GM20431 (cell line): ENCODE measurements around the gene LILRA2.
"Not testable (repeated sequence)": the region's sequence is repeated elsewhere in the genome, so short reads cannot be mapped to it uniquely, and the experiment has no call there.

Experiments
- in situ Hi-C: fragments of 300-500 bp; cut with MseI, MboI; formaldehyde crosslinking; loops from one replicate; pipeline ENCODE4 v1.15.0; 2020; ENCODE audit warnings: low sequenced_read_pairs; ENCODE audit not compliant: unreplicated experiment

LILRA2 gene

GRCh38 chr19:54608205-54608604 lies 34.6 kb downstream of the LILRA2 start:
- in situ Hi-C loops = no loop called here

- in situ Hi-C loops = no loop called here
Observed at GRCh38 chr19:54608792-54609191, 35.2 kb downstream of the LILRA2 start.

- in situ Hi-C loops = no loop called here
Observed at GRCh38 chr19:54609356-54609791, 35.8 kb downstream of the LILRA2 start.

GRCh38 chr19:54612428-54612827 lies 38.8 kb downstream of the LILRA2 start:
- in situ Hi-C loops = no loop called here

- in situ Hi-C loops = no loop called here
Observed at GRCh38 chr19:54614726-54615125, 41.1 kb downstream of the LILRA2 start.

- in situ Hi-C loops = no loop called here
Observed at GRCh38 chr19:54616057-54616456, 42.5 kb downstream of the LILRA2 start.

GRCh38 chr19:54616821-54617560 lies 43.4 kb downstream of the LILRA2 start:
- in situ Hi-C loops = no loop called here

GRCh38 chr19:54620464-54620863 lies 46.9 kb downstream of the LILRA2 start:
- in situ Hi-C loops = no loop called here

GRCh38 chr19:54622431-54622830 lies 48.8 kb downstream of the LILRA2 start:
- in situ Hi-C loops = no loop called here

GRCh38 chr19:54624234-54624633 lies 50.6 kb downstream of the LILRA2 start:
- in situ Hi-C loops = not testable (repeated sequence)

GRCh38 chr19:54624934-54625730 lies 51.5 kb downstream of the LILRA2 start:
- in situ Hi-C loops = not testable (repeated sequence)

GRCh38 chr19:54626757-54627156 lies 53.2 kb downstream of the LILRA2 start:
- in situ Hi-C loops = no loop called here

- in situ Hi-C loops = not testable (repeated sequence)
Observed at GRCh38 chr19:54627912-54628311, 54.3 kb downstream of the LILRA2 start.

- in situ Hi-C loops = not testable (repeated sequence)
Observed at GRCh38 chr19:54630262-54630661, 56.7 kb downstream of the LILRA2 start, which contains the start of gene LILRB1. TSS of gene LILRB1 (plus strand) at chr19:54630484. CDS start at chr19:54631074, 590 bp downstream.

- in situ Hi-C loops = no loop called here
Observed at GRCh38 chr19:54630782-54631181, 57.2 kb downstream of the LILRA2 start.

GRCh38 chr19:54631489-54632337 lies 58.1 kb downstream of the LILRA2 start:
- in situ Hi-C loops = not testable (repeated sequence)

- in situ Hi-C loops = not testable (repeated sequence)
Observed at GRCh38 chr19:54632517-54632916, 58.9 kb downstream of the LILRA2 start.

GRCh38 chr19:54633401-54633800 lies 59.8 kb downstream of the LILRA2 start:
- in situ Hi-C loops = no loop called here

- in situ Hi-C loops = not testable (repeated sequence)
Observed at GRCh38 chr19:54636081-54636480, 62.5 kb downstream of the LILRA2 start.

GRCh38 chr19:54638683-54639082 lies 65.1 kb downstream of the LILRA2 start:
- in situ Hi-C loops = no loop called here
